ENCODE data around the gene TMEM100. TPM values are rescaled to one million over a fixed set of nuclear protein-coding genes. Genes with fewer than 3 reads are reported as not detected.

The TMEM100 gene, protein sequence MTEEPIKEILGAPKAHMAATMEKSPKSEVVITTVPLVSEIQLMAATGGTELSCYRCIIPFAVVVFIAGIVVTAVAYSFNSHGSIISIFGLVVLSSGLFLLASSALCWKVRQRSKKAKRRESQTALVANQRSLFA
- polyA plus RNA-seq: not detected

DNA sequence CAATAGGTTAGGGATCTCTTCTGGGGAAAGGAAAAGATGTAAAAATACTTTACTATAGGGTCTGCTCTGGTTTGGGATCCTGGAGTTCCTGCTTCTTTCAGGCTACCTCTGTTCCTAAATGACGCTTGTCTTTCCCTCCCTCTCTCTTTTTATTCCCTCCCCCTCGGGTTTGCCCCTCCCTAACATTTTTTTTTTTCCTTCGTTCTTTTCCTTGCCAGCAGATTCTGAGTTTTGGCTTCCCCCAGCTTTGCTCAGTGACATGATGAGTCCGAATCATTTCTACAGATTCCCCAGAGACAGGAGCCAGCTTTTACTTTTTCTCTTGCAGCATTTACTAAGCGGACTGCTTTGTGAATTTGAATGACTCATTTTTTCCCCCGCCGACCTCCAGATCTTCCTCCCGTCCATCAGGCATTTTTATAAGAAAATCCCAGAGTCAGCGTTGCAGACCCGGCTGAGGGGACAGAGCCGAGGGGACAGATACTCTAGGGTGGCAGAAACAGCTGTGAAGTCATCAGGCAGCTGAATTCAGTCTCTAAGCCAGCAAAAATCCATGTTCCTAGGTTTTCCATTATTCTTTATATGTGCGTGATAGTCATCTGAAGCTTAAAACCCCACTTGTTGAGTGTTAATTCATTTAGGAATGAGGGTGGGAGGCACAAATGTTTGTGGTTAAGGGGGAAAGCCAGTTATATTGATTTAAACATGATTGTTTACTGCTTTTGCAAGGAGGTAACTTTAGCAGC, at the start of gene TMEM100:
Gene TMEM100 (minus strand): TSS at position 123 of the 746 bp plus-strand sequence. CDS start 1,794 bp downstream, outside the sequence.
- Mint-ChIP-seq H3K4me3 (no peak within 1 kb of the TSS), H3K27me3 (ENCODE audit: low read depth in 3 of 3) (peaks cover 0 to 27% (median 2%) of the 10 kb centered on the region in 3 donors), H3K9me3 (no peaks in the 10 kb centered on the region), H3K4me1 (no peaks in the 10 kb centered on the region), H3K27ac (no peak within 1 kb of the TSS), H3K36me3 (no peaks in the 10 kb centered on the region)
- no peak for DNase-seq

DNA sequence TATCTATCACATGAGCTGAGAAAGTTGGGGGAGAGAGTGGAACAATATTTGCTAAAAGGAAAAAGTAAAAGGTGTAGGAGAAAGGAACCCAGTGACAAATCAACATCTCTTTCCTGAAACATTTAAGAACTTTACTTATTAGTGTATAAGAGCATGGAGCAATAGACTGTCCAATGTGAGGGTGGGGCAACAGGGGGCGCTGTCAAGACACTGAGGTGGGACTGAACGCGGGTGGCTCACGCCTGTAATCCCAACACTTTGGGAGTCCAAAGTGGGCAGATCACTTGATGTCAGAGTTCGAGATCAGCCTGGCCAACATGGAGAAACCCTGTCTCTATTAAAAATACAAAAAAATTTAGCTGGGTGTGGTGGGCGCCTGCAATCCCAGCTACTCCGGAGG, 49.4 kb upstream of the TMEM100 start:
- peaks cover 35 to 63% (median 51%) of the 10 kb centered on the region in 3 donors for H3K36me3 Mint-ChIP-seq
- H3K27ac Mint-ChIP-seq: no peak overlapping the region
- no peaks in the 10 kb centered on the region for H3K9me3 Mint-ChIP-seq
- H3K4me1 Mint-ChIP-seq: no peaks in the 10 kb centered on the region
- no peaks in the 10 kb centered on the region for H3K27me3 Mint-ChIP-seq (ENCODE audit: low read depth in 3 of 3)
- no peak overlapping the region for H3K4me3 Mint-ChIP-seq
- no peak for DNase-seq

DNA sequence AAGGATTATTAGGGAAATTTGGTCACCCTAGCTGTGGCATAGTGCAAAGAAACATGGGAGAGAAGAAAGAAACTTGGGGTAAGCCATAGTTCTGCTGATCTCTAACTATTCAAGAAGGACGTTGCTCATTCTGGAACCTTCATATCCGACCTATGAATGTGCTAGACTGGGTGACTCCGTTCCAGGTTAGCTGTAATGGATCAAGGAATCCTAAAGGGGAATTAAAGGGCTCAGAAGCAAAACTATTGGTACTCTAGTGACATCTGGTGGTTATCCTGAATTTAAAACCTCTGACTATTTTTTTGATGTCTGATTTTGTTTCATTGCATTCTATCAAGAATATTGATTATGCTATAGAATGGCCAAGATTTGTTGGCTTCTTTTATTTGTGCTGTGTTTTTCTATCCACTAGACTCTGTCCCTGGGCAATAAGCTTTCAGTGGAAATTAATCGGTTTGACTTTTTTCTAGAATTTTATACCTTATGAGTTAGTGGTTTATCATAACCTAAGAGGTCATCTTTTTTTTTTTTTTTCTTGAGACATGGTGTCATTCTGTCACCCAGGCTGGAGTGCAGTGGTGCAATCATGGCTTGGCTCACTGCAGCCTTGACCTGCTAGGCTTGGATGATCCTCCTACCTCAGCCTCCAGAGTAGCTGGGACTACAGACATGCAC, 47.7 kb upstream of the TMEM100 start:
- H3K9me3 Mint-ChIP-seq: no peaks in the 10 kb centered on the region
- H3K36me3 Mint-ChIP-seq: peaks cover 23 to 46% (median 43%) of the 10 kb centered on the region in 3 donors
- H3K27ac Mint-ChIP-seq: no peak overlapping the region
- no peak for DNase-seq
- H3K4me3 Mint-ChIP-seq: no peak overlapping the region
- H3K27me3 Mint-ChIP-seq (ENCODE audit: low read depth in 3 of 3): no peaks in the 10 kb centered on the region
- peaks cover under 1 to 6% of the 10 kb centered on the region in 2 donors for H3K4me1 Mint-ChIP-seq

DNA sequence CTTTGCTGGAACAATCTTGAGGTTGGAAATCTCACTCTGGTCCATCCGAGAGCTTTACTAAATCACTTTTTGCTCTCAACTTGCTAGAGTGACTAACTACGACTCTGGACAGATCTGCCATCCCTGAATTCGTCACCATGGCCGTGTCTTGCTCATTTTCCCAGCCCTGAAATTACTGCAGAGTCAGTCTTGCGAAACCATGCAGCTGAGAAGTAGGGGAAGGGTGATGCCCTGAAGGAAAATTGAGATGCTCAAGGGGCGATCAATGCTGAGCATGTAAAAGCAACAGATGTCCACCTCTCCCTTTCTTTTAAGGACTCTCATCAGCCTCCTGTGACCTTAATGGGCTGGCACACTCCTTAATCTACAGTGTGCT, 46.9 kb upstream of the TMEM100 start:
- DNase-seq: no peak
- H3K27ac Mint-ChIP-seq: no peak overlapping the region
- no peaks in the 10 kb centered on the region for H3K27me3 Mint-ChIP-seq (ENCODE audit: low read depth in 3 of 3)
- H3K36me3 Mint-ChIP-seq: peaks cover 23 to 43% (median 41%) of the 10 kb centered on the region in 3 donors
- H3K9me3 Mint-ChIP-seq: no peaks in the 10 kb centered on the region
- peaks cover 2 to 8% of the 10 kb centered on the region in 2 donors for H3K4me1 Mint-ChIP-seq
- no peak overlapping the region for H3K4me3 Mint-ChIP-seq

DNA sequence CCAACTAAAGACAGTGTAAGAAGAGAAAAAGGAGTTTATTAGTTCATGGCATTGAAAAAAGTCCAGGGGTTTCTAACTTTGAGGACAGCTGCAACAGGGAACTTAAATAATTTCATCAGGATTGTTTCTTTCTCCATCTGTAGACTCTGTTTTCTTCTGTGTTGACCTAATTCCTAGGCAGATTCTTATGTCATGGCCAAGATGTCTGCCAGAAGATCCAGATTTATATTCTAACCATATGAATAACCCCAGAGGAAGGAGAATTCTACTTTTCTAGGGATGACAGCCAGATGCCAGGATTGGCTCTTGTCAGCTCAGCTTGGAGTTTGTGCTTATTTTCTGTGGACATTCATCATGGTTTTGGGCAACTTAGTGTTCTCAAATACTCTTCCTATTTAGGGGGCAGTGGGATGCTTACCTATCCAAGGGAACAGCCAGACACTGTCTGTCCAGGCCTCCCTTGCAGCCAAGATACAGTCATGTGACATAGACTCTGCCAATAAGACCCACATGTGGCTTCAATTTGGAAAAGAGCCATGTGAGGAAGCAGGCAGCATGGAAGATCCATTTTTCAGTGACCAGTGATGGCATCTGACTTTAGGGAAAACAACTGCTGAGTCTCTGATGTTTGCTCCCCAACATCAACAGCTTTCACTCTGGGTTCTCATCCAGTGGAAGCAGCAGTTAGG, 46.4 kb upstream of the TMEM100 start:
- peaks cover 23 to 43% (median 38%) of the 10 kb centered on the region in 3 donors for H3K36me3 Mint-ChIP-seq
- no peaks in the 10 kb centered on the region for H3K9me3 Mint-ChIP-seq
- no peaks in the 10 kb centered on the region for H3K27me3 Mint-ChIP-seq (ENCODE audit: low read depth in 3 of 3)
- no peak for DNase-seq
- H3K4me3 Mint-ChIP-seq: no peak overlapping the region
- H3K27ac Mint-ChIP-seq: no peak overlapping the region
- peaks cover 2 to 12% of the 10 kb centered on the region in 2 donors for H3K4me1 Mint-ChIP-seq

DNA sequence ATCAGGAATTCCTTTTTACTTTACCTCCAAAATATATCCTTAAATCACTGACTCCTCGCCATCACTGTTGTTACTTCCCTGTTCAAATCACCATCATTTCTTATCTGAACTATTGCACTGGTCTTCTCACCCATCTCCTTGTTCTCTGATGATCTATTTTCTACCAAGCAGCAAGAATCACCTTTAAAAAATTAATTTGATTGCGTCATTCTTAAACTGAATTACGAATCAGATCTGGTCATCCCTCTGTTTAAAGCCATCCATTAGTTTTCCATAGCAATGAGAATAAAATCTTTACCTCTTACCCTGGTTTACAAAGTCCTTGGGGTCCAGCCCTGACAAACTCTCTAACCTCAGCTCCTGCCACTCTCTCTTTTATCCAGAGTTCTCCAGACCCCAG, 42.8 kb upstream of the TMEM100 start:
- H3K4me1 Mint-ChIP-seq: peaks cover 2 to 17% of the 10 kb centered on the region in 2 donors
- no peaks in the 10 kb centered on the region for H3K27me3 Mint-ChIP-seq (ENCODE audit: low read depth in 3 of 3)
- no peak overlapping the region for H3K4me3 Mint-ChIP-seq
- DNase-seq: no peak
- no peaks in the 10 kb centered on the region for H3K9me3 Mint-ChIP-seq
- no peak overlapping the region for H3K27ac Mint-ChIP-seq
- H3K36me3 Mint-ChIP-seq: peaks cover 8 to 16% (median 15%) of the 10 kb centered on the region in 3 donors

DNA sequence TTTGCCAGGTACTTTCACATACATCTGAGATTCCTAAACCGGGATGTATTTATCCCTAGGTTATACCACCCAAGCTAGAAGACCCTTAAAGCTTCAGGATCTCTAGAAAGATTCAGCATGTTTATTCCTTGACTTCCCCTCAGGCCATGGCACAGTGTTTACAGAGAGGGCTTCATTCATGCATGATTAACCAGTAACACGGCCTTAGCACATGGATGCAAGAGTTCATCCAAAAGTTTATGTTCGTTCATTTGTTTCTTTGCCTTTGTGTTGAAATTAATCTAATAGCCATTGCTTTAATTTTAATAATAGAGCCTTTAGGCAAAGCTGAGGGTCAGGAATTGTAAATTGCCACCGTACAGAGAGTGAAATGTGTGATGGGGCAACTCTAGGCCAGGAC, 41.9 kb upstream of the TMEM100 start:
- DNase-seq: no peak
- Mint-ChIP-seq H3K27me3 (ENCODE audit: low read depth in 3 of 3) (no peaks in the 10 kb centered on the region), H3K27ac (no peak overlapping the region), H3K36me3 (peaks cover 8 to 14% (median 10%) of the 10 kb centered on the region in 3 donors), H3K9me3 (no peaks in the 10 kb centered on the region), H3K4me3 (no peak overlapping the region), H3K4me1 (peaks cover 2 to 17% of the 10 kb centered on the region in 2 donors)

DNA sequence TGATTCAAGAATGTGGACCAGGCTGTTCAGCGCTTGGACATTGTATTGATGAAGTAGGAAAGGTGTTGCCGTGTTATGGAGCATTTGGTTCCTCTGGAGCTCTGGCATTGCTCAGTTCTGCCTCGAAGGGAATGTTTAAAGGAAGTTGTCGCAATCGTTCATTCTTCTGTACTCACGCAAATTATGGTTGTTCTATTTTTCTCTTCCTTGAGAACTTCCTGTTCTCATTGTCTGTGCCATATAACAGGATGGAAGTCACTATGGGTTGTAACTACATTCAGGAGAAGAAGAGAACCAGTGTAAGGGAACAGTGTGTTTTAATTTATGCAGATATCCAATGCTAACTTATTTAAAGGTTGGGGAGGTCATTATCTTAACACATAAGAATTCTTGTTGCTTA, 41.2 kb upstream of the TMEM100 start:
- Mint-ChIP-seq H3K27ac (no peak overlapping the region), H3K9me3 (no peaks in the 10 kb centered on the region)

DNA sequence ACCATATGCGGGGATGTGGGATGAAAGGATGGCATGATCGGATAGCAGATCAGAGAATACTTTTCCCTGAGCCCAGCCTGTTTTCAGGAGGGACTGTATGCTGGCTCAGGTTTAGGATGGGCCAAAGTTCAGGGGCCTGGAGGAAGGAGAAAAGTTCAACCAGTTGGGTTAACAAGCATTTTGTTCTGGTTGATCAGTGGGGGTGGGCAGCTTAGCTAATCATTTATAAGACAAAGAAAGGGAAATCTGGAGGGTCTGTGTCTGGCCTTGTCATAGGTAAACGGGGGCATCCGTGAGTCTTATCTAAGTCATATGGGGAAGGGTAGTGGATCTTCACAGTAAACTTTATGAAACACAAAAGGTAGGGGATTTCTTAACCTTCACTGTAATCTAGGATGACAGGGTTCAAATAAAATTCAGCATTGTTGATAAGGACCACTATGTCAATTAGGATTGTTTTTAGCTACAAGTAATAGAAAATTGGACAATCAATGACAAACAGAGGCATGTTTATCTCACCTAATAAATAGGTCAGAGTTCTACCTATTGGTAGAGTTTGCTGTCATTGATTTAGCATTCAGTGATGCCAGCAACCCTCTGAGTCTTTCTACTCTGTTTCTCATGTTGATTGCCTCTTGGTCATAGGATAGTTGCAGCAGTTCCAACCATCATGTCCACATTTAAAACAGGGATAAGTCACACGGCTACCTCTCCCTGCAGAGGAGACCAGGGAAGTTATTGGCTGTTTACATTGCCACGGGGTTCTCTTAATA, 39.6 kb upstream of the TMEM100 start:
- Mint-ChIP-seq H3K27me3 (ENCODE audit: low read depth in 3 of 3) (no peaks in the 10 kb centered on the region), H3K4me1 (peaks cover 2 to 17% of the 10 kb centered on the region in 2 donors), H3K4me3 (no peak overlapping the region), H3K9me3 (no peaks in the 10 kb centered on the region), H3K27ac (no peak overlapping the region), H3K36me3 (peaks cover 0 to 4% (median 0%) of the 10 kb centered on the region in 3 donors)
- no peak for DNase-seq

More for the DNA sequence above, 41.2 kb upstream of the TMEM100 start:
- Mint-ChIP-seq H3K4me3 (no peak overlapping the region), H3K27me3 (ENCODE audit: low read depth in 3 of 3) (no peaks in the 10 kb centered on the region), H3K4me1 (peaks cover 2 to 17% of the 10 kb centered on the region in 2 donors), H3K36me3 (peaks cover 5 to 8% (median 7%) of the 10 kb centered on the region in 3 donors)
- DNase-seq: no peak

DNA sequence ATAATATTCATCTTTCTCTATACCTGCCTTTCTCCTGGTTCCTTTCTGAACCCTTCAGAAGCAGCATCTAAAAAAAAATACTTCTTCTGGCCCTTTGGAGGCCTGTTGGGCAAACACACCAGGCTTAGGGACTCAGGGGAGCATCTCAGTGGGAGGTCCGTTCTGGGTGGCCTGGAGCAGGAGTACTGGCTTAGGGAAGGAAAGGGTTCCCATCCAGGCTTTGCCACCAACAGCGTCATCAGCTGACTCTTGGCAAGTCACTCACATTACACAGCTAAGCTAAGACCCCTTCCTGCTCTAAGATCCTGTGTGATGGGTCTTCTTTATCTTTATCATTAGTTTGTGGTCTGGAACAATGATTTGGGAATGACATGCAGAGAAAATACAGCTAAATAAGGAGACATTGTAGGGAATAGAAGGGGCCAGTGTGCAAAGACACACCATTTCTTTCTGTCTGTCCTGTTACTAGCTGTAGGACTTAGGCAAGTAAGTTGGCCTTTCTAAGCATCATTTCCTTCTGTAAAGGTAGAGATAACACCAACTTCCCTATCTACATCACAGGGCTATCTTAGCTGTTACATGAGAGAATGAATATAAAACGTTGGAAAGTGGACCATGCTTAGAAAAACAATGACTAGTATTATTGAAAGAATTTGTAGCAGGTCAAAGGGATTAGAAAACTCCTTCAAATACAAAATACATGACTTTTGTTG, 38.1 kb upstream of the TMEM100 start:
- Mint-ChIP-seq H3K36me3 (peaks cover 0 to 4% (median 0%) of the 10 kb centered on the region in 3 donors), H3K4me1 (peaks cover 2 to 16% of the 10 kb centered on the region in 2 donors), H3K27ac (no peak overlapping the region), H3K27me3 (ENCODE audit: low read depth in 3 of 3) (no peaks in the 10 kb centered on the region), H3K4me3 (no peak overlapping the region), H3K9me3 (no peaks in the 10 kb centered on the region)
- no peak for DNase-seq

DNA sequence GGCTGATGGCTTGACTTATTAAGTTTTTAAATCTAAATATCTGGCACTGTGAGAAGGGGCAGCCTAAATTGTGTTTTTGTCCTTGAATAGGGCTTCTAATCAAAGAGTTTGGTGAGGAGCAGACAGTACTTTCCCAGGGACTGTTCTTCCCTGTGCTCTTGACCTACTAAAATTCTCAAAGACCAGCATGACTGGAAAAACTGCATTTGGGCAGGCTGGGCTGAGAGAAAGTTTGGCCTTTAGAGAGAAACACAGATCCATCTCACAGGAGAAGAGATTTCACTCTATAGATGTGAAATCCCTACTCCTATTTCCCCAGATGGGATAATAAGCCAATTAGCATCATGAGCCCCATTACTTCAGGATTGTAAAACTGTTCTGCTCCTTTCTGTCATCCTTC, 35.5 kb upstream of the TMEM100 start:
- no peaks in the 10 kb centered on the region for H3K9me3 Mint-ChIP-seq
- H3K36me3 Mint-ChIP-seq: no peaks in the 10 kb centered on the region
- peaks cover 2 to 4% of the 10 kb centered on the region in 2 donors for H3K4me1 Mint-ChIP-seq
- H3K27ac Mint-ChIP-seq: no peak overlapping the region
- no peak overlapping the region for H3K4me3 Mint-ChIP-seq
- H3K27me3 Mint-ChIP-seq (ENCODE audit: low read depth in 3 of 3): no peaks in the 10 kb centered on the region
- DNase-seq: no peak

DNA sequence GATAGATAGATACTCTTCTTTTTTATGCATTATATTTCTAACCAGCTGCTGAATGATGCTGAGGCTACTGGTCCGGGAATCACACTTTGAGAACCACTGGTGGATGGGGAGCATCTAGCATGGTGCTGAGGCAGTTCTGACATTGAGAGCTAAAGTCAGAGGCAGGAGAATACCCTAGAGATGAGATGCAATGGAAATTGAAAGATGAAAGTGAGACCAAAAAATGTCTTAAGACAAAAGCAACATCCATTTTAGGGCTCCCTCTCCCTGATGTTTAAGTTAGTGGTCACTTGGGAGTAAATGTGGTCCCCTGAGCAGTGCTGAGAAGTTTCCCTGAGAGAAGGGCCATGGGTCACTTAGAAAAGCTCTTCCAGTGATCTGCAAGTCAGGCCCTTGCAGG, 35.0 kb upstream of the TMEM100 start:
- Mint-ChIP-seq H3K4me3 (no peak overlapping the region), H3K9me3 (no peaks in the 10 kb centered on the region), H3K4me1 (peaks cover 7% of the 10 kb centered on the region in 2 donors), H3K36me3 (no peaks in the 10 kb centered on the region), H3K27me3 (ENCODE audit: low read depth in 3 of 3) (no peaks in the 10 kb centered on the region), H3K27ac (no peak overlapping the region)
- no peak for DNase-seq

DNA sequence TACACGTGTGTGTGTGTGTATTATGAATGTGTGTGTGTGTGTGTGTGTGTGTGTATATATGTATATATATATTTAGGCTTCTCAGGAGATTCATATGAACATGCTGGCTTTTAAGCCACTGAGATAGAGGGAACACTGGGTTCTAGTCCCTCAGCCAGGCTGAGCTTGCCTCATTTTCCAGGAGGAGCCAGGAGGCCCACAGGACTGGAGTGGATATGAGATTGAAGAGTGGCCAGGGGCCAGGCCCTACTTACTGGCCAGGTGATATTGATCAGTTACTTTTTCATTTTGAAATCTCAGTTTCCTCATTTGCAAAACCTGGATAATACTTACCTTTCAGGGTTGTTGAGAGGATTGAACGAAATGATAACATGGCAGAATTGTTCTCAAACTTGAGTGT, 34.0 kb upstream of the TMEM100 start:
- Mint-ChIP-seq H3K4me3 (no peak overlapping the region), H3K9me3 (no peaks in the 10 kb centered on the region), H3K4me1 (peaks cover 12 to 17% of the 10 kb centered on the region in 2 donors), H3K36me3 (no peaks in the 10 kb centered on the region), H3K27me3 (ENCODE audit: low read depth in 3 of 3) (no peaks in the 10 kb centered on the region), H3K27ac (no peak overlapping the region)
- no peak for DNase-seq

Measured in immature natural killer cell (primary cell).